Measurements from ENCODE around the gene SHROOM2. TPM values are rescaled to one million over a fixed set of nuclear protein-coding genes. Genes with fewer than 3 reads are reported as not detected.

The SHROOM2 gene
- total RNA-seq, 1 donor from 2014 or later: 6.2 TPM

DNA sequence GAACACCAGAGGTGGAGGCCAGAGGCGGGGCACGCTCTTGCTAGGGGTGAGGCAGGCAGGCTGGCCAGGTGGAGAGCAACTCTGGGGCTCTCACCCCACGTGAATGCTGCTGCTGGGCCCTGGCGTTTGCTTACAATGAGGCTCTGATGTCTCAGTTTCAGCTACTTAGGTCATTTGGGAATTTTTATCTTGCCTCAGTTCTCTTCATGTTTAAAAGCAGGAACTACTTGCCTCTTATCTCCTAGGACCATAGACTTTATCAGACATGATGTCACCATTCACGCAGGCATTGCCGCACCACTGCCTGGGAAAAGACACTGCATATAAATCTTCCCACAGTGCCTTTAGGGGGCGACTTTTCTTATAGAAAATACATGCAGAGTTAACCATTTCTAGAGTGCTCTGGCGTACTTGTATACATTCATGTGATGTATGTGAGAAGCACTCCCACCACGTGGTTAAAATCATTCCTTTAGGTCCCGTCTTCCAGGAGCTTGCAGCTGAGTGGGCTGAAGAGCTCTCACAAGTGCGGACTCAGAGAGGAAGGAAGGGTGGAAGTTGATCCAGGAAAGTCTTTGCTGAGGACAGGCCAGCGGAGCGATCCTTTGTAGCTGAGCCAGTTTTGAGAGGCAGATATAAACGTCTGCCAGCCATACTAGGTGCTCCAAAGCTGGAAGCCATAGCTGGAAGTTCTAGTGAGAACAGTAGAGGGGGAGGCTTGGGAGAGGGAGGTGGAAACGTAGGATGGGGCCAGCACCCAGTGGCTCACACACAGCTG, 96.6 kb downstream of the SHROOM2 start:
- intact Hi-C loops (cut with DNase I): no loop called here
- DNase-seq (ENCODE audit: low spot score) (no peak), ATAC-seq (no peak)

DNA sequence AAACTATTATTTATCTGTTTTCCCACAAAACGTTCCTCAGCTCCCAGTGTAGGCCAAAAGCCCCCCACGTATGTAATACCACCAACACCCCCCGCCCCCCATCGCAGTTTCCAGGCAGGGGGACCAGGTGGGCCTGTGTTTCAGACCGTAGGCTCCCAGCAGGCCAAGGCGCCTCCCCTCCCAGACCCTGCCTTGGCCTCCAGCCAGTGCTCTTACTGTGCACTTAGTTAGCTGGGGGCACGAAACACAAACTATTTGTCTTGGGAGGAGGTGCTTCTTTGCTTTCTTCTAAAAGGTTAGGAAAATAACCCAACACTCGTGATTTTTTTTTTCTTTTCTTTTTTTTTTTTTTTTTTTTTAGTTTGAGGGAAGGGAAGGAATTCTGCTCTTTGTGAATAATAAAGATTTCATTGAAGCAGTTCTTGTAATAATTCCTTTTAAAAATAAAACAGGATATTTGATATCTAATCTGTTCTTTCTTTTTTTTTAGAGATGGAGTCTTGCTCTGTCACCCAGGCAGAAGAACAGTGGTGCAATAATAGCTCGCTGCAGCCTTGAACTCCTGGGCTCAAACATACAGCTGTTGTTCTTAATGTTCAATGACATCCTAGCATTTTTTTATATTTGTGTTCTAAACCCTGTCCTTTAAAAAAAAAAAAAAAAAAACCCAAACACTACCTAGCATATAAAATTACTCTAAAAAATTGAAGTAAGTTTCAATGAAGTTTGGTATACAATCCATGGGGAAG, 98.0 kb downstream of the SHROOM2 start:
- intact Hi-C loops (cut with DNase I): no loop called here
- DNase-seq (ENCODE audit: low spot score): peak; percentile 53

DNA sequence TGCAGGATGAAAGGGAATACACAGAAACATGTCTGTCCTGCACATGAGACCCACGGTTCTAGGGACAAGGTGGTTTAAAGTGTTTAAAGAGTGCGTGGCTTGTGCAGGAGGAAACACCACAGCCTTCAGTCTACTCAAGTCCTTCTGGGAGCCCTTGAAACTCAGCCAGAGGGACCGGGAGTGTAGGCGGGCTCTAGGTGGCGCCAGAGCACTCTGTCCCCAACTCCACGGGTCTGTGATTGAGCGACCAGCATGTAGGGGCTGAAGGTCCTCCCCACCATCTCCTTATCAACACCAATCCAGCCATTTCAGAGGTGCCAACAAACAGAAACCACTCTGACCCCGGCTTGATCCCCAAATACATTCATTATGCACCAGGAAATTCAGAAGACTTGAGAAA, 98.9 kb downstream of the SHROOM2 start:
- intact Hi-C loops (cut with DNase I): no loop called here
- ATAC-seq: peak; percentile 83
- DNase-seq (ENCODE audit: low spot score): no peak

More for the DNA sequence above, 98.0 kb downstream of the SHROOM2 start:
- no peak for ATAC-seq

DNA sequence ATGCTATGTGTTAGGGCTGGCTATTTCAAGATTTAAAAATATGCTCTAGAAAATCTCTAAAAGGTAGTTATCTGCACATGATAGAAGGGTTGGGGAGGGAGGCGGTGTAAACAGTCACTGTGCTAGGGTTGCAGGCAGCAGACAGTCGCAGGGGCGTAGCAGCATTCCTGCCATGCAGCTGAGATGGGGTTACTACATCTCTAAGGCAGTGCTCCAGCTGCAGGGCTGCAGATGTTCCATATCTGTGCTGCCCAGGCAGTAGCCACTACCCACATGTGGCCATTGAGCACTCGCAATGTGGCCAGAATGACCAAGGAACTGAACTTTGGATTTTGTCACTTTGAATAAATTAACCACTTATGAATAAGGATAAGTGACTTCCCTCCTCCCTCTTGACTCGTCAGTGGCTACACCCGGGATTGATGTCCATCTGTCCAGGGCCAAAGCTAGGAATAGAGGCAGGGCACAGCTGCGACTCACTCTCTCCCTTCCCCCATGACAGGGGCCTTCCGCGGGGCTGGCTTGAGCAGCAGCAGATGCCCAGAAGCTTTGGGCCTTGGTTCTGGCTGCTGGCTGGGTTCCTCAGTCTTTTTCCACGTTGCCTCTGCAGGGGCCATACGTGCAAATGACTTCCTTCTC, 101.5 kb downstream of the SHROOM2 start:
- ATAC-seq: no peak
- DNase-seq (ENCODE audit: low spot score): no peak
- intact Hi-C loops (cut with DNase I): no loop called here

DNA sequence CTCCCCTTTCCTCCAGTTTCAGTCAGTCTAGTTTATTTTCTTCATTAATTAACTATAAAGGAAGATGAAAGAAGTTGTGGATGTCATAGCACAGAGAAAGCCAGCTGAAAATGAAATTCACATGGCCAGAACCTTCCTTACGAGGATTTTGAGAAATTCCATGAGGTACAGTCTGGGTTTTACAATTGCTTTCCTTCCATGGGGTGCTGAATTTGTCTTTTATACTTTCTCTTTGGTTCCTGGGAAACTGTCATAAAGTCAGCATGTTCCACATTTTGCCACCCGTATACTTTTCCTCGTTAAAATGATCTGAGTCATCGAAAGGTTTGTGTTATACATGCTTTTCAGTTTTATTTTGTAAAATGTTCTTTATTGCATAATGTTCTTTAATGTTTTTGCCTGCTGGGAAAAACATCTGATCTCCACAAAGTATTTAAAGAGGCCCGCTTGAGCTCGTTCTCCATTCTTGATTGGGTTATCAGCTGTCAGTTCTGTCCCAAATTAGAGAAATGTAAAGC, 102.8 kb downstream of the SHROOM2 start:
- intact Hi-C loops (cut with DNase I): no loop called here
- no peak for ATAC-seq

DNA sequence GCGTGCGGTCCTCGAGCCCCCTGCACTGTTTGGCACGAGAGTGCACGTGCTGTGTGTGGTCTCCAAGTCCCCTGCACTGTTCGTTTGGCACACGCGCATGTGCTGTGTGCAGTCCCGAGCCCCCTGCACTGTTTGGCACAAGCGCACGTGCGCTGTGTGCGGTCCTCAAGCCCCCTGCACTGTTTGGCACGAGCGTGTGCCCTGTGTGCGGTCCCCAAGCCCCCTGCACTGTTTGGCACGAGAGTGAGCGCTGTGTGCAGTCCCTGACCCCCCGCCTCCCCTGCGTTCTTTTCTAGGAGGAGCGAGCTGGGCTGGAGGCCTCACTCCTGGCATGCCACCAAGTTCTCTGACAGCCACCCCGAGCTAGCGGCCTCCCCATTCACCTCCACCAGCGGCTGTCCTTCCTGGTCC, 104.5 kb downstream of the SHROOM2 start:
- DNase-seq (ENCODE audit: low spot score): no peak
- intact Hi-C loops (cut with DNase I): no loop called here
- no peak for ATAC-seq

More for the DNA sequence above, 102.8 kb downstream of the SHROOM2 start:
- no peak for DNase-seq (ENCODE audit: low spot score)

DNA sequence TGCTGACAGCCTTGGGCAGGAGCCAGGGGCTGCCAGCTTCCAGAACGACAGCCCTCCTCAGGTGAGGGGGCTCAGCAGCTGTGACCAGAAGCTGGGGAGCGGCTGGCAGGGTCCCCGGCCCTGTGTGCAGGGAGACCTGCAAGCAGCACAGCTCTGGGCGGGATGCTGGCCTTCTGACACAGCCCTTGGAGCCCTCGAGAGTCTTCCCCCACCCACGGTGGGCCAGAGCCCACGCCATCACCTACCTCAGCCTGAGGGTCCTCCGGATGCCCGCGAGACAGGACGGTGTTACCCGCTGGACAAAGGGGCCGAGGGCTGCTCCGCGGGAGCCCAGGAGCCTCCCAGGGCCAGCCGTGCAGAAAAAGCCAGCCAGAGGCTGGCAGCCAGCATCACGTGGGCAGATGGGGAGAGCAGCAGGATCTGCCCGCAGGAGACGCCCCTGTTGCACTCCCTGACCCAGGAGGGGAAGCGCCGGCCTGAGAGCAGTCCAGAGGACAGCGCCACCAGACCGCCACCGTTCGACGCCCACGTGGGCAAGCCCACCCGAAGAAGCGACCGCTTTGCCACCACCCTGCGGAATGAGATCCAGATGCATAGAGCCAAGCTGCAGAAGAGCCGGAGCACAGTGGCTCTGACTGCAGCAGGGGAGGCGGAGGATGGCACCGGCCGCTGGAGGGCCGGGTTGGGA, 109.1 kb downstream of the SHROOM2 start:
- ATAC-seq: no peak
- no peak for DNase-seq (ENCODE audit: low spot score)
- intact Hi-C loops (cut with DNase I): no loop called here

DNA sequence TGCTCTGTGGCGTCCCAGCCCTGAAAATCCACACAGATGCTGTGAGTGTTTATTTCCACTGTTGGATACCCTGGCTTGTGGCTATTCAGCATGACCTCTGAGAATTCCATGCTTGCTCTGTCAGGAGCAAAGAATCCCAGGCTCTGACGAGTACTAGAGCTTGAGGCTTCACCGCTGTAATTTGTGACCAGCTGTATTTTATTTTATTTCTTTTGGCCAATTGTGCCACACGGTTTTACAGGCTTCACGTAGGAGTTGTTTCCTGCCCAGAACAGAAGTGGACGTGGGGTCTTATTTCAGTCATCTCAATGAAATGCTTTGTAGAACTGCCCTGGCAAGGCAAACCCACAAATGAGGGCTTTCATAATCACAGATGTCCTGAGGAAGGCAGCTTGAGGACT, 111.5 kb downstream of the SHROOM2 start:
- ATAC-seq (peak; percentile 69), DNase-seq (ENCODE audit: low spot score) (no peak)
- intact Hi-C loops (cut with DNase I): no loop called here

DNA sequence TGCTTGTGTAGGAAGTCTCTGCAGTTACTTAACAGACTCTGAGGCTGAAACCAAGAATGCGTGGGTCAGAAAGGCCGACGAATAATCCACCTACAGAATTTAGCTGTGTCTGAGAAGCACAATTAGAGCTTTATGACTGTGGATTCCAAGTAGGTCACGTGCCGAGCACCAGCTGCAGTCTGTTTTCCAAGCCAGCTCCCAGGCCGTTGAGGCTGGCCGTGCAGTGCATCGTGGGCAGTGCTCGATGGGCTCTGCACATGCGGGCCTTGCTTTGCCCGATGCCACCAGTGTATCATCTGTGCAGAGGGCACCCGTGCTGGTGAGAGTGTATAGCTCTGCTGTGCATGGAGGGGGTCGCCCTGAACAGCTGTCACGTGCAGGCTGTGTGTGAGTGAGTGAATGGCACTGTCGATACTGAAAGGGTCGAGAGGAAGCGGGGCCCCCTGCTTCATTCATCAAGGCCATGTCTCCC, 113.4 kb downstream of the SHROOM2 start:
- peak; percentile 66 for DNase-seq (ENCODE audit: low spot score)
- peak; percentile 80 for ATAC-seq
- intact Hi-C loops (cut with DNase I): no loop called here

DNA sequence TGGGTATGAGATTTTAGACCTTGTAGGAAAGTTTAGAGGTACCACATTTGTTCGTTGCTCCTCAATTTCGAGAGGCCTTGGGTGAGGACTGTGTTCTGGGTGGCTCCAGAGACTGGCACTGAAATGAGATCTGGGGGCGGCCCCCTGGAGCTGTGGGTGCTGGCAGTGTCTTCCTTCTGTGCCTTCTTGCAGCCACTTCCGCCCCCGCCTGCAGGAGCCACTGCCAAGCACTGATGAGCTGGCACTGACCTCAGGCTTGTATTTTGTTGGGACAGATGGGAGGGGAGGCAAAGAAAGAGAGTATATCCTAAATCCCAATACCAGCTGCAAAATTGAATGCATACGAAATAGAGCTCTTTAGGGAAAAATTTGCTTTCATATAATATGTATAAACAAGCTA, 116.4 kb downstream of the SHROOM2 start:
- intact Hi-C loops (cut with DNase I): no loop called here
- ATAC-seq: no peak
- no peak for DNase-seq (ENCODE audit: low spot score)

DNA sequence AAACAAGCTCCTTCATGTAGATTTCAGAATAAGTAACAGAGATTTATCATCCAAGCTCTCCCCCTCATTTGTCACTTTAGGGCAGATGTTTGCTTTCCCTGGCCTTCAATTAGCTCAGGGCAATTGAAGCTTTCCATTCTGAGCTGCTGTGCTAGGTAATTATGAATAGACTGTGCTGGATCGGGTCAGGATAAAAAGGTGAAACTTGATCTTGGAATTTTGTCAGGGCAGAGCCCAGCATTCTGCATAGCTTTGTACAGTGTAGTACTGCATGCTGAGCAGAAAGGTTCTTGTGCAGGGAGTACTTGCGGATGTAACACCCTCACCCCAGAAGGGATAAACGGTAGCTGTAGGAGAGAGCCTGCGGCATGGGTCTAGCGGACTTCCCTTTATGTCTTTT, 116.9 kb downstream of the SHROOM2 start:
- intact Hi-C loops (cut with DNase I): no loop called here
- DNase-seq (ENCODE audit: low spot score) (no peak), ATAC-seq (no peak)

DNA sequence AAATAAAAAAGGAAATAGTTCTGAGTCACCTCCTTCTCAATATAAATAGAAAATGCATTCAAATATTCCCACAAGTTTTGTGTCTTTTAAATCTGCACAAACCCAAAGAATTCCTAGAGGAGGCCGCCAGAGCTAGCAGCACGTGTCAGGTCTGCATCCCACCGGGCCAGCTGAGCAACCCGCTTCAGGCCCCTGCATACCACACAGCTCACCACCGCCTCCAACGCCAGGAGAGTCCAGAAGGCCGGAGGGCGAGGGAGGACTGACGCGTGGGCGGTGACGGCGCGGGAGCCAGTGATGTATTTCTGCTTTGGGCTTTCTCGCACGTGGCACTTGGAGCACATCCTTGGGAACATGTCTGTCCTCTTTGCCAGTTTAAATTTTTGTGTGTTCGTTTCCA, 119.1 kb downstream of the SHROOM2 start:
- intact Hi-C loops (cut with DNase I): no loop called here
- ATAC-seq: peak; percentile 42
- no peak for DNase-seq (ENCODE audit: low spot score)

DNA sequence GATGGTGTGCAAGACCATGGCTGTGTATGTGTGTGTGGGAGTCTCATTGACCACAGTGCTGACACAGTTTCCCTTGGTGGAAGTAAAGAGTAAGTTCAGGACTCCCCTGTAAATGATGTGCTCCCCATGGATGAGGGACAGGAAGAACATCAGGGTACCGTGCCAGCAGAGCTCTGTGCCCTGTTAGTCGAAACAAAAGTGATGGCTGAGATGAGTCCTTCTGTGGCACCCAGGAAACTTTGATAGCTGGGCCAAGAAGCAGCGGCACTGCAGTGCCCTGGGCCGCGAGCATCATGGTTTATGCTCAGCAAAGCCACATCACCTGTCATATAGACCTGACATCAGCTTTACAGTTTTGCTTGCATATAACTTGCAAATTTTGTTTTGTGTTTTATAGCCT, 119.5 kb downstream of the SHROOM2 start:
- intact Hi-C loops (cut with DNase I): no loop called here
- ATAC-seq: no peak
- no peak for DNase-seq (ENCODE audit: low spot score)

DNA sequence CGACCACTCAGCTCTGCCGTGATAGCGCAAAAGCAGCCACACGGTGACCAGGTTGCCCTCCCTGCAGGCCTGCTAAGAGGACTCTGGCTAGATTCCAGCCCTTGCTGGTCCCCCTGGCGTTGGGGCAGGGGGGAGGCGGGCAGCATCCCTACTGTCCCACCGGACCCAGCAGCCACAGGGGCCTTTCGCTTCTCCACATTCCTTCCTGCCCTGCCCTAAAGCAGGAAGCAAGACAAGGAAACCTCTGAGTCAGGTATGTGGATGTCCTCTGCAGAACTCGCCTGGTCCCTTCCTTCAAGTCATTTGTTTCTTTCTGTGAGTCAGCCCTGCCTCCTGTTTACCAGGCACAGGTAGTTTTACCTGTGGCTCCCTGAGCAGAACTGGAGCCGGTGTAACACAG, 120.7 kb downstream of the SHROOM2 start:
- no peak for DNase-seq (ENCODE audit: low spot score)
- intact Hi-C loops (cut with DNase I): no loop called here

DNA sequence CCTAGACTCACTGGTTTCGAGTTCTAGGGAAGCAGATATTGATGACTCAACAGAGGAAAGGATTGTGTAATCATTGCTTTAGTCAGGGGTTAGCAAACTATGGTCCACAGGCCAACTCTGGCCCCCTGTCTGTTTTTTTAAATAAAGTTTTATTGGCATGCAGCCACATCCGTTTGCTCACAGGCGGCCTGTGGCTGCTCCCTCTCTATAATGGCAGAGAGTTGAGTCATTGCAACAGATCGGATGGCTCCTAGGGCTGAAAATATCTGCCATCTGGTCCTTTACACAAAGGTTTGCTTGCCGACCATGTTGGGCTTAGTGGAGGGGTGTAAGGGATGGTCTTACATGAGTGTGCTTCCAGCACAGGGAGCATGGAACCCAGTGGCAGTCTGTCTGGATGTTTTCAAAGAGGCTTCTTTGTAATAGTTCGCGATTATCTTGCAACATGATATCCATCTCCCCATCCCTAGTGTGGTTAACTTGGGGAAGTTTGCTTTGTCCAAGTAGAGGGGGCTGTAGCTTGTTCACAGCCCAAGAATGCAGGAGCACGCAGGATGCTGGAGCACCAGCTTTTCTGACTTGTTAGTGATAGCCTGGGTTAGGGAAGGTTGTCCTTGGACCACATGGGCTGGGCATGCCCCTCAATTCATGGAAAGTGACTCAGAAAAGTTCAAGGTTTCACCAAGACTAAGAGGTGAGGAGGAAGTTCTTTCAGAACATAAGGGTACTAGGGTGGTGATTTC, 121.6 kb downstream of the SHROOM2 start:
- no peak for ATAC-seq
- no peak for DNase-seq (ENCODE audit: low spot score)
- intact Hi-C loops (cut with DNase I): no loop called here

More for the DNA sequence above, 120.7 kb downstream of the SHROOM2 start:
- ATAC-seq: no peak

DNA sequence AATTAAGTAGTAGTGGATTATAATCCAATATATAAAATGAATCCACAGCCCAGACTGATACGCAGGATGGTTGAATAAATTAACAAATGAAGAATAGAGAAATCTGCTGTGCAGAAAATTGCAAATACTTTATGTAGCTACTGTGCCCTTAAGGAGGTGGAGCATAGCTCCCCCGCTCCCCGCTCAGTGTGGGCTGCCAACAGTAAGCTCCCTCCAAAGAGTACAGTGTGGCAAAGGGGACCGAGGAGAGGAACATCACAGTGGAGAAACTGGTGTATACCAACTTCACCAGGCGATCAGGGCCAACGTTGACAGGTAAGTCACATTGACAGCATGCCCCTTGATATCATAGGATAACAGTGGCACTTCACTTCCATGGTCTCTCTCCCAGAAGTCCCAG, 123.0 kb downstream of the SHROOM2 start:
- ATAC-seq (no peak), DNase-seq (ENCODE audit: low spot score) (no peak)
- intact Hi-C loops (cut with DNase I): no loop called here

DNA sequence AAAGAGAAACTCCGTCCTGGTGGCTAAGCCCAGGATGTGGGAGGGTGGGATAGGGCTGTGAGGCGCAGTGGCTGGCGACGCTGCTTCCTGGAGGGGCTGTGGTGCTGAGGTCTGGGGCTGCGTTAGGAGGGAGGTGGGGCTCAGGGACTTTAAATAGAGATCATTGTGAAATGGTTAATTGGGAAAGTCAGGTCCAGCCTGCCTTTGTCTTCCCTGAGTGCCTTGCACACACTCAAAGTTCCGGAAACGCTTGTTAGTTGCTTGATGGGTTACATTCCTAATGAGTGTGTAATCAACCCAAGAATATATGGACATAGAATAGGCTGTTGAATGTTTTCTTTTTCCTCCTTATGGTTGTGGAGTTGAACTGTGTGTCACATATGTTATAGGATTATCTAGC, 125.3 kb downstream of the SHROOM2 start:
- ATAC-seq: no peak
- intact Hi-C loops (cut with DNase I): no loop called here
- DNase-seq (ENCODE audit: low spot score): no peak

DNA sequence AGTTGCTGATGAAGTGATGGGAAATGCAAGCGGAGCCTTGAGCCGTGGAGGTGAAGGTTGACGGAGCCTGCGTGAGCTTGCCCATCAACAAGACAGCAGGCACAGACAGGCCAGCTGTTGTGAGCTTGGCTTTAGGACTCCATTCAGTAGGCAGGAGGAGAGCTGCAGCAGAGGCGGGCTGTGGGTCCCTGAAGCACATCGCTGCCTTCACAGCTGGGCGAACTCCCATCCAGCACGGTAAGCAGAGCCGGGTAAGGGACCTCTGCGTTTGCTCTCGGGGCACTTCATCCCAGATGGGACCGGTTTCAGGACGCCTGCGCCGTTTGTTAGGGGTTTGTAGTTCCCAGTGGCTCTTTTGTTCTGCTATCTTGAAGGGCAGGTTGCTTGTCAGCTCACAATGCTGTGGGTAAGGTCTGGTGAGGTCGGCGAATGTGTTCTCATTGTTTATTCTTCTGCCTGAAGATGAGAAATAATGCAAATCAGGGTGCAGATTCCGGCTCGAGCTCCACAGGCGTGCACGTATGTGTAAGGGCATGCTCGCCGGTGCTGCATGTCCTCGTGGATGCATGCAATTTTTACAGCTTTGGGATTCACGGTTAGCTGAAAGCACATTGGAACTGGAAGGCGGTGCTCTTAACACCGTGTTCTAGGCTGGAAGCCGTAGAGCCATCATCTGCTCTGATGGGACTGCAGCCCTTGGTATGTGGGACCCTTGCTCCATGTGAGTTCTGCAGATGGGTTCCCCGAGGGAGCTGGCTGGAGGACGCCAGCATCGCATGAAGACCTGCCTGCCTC, 126.3 kb downstream of the SHROOM2 start:
- intact Hi-C loops (cut with DNase I): no loop called here
- DNase-seq (ENCODE audit: low spot score) (no peak), ATAC-seq (no peak)
